GM06990 (cell line): ENCODE results near the gene AGK.
A peak's percentile ranks its signal among the peaks of the same experiment; 100 is the strongest.
"Not testable (repeated sequence)": the region's sequence is repeated elsewhere in the genome, so short reads cannot be mapped to it uniquely, and the experiment has no call there.

Source experiments
- DNase-seq: peaks from one replicate; pipeline ENCODE4 v3.0.0-alpha.2; 2011; ENCODE audit not compliant: insufficient read length; ENCODE audit errors: extremely low read depth
- H3K27me3 ChIP-seq: replicated peaks from 2 replicates; pipeline ENCODE4 v1.6.0; 2011; ENCODE audit warnings: low read length; ENCODE audit not compliant: control insufficient read depth, insufficient read depth
- H3K36me3 ChIP-seq: 2 replicates; pipeline ENCODE4 v1.5.1; 2011; ENCODE audit warnings: low read length; ENCODE audit not compliant: control insufficient read depth, insufficient read depth
- H3K4me3 ChIP-seq: replicated peaks from 2 replicates; pipeline ENCODE4 v1.5.1; 2011; ENCODE audit warnings: low read depth, mild to moderate bottlenecking, control low read depth, low read length
- CTCF ChIP-seq: IDR thresholded peaks from 2 replicates; pipeline ENCODE4 v1.5.1; 2011; ENCODE audit warnings: low read length, control low read depth, mild to moderate bottlenecking, inconsistent platforms; ENCODE audit not compliant: insufficient read depth, poor library complexity, severe bottlenecking

AGK gene

DNA sequence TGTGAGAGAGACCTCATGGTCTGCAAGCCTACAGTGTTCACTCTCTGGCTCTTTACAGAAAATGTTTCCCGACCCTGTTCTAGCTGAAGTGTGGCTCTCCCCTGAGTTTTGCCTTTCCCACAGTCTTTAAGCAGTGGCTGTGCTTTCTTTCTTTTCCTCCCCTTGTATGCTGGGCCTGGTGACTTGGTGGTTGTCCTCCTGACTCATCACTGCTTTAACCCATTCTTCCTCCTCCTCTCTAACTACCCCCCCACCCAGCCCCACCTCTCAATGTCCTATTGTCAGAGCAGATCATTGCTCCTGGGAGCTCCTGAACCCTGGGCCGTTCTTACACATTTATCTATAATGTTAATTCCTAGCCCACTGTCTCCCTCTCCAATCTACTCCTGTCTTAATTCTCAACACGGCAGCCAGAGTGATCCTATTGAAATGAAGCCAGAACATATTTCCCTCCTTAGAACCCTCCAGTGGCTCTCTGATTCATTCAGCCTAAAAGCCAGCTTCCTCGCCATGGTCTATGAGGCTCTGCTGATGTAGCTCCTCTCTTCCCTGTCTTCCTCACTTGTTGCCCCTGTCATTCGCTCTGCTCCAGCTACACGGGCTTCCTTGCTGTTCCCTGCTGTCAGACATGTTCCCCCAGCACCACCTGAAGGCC lies 95.7 kb downstream of the AGK start:
- H3K4me3 ChIP-seq = no peak overlapping the region
- no peak for TF ChIP-seq CTCF
- H3K27me3 ChIP-seq = no peaks in the 10 kb centered on the region
- no peak for DNase-seq
- H3K36me3 ChIP-seq = peaks cover 5% of the 10 kb centered on the region

GRCh38 chr7:141647701-141648100 lies 96.5 kb downstream of the AGK start:
- H3K27me3 ChIP-seq, H3K4me3 ChIP-seq, DNase-seq, H3K36me3 ChIP-seq: not testable (repeated sequence)

DNA sequence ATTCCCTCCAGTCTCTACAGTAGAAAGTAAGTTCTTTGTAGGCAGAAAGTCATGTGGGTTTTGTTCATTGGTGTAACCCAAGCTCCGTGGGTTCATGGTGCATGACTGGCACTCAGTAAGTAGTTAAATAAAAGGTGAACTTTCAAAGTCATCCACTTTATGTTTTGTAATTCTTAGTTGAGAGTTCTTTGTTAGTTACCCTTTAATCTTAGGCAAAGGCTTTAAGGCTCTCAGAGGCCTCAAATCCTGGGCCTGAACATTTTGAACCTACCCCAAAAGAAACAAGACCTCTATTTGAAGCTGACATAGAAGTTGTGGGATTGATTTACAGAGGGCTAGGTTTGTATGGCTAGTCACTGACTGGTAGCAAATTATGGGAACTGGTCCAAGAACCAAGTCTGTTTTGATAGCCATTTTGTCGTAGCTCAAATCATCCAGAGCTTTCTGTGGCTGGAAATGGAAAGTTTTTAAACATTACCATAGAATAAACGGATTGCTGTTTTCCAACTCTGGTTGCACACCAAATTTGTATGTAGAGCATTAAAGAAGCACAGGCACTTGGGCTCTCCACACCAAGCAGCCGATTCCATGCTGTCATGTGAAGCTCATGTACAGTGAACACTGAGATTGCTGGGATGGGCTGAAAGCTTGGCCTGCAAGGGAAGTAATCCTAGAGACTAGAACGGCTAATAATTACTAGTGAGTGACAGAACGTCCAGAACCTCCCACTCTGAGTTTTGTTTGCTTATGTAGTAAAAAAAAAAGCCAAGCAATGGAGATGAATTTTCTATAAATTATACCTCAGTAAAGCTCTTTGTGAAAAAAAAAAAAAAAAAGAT lies 97.3 kb downstream of the AGK start:
- no peak for TF ChIP-seq CTCF
- no peak for DNase-seq
- Histone ChIP-seq H3K36me3 (peaks cover 5% of the 10 kb centered on the region), H3K4me3 (no peak overlapping the region), H3K27me3 (no peaks in the 10 kb centered on the region)

DNA sequence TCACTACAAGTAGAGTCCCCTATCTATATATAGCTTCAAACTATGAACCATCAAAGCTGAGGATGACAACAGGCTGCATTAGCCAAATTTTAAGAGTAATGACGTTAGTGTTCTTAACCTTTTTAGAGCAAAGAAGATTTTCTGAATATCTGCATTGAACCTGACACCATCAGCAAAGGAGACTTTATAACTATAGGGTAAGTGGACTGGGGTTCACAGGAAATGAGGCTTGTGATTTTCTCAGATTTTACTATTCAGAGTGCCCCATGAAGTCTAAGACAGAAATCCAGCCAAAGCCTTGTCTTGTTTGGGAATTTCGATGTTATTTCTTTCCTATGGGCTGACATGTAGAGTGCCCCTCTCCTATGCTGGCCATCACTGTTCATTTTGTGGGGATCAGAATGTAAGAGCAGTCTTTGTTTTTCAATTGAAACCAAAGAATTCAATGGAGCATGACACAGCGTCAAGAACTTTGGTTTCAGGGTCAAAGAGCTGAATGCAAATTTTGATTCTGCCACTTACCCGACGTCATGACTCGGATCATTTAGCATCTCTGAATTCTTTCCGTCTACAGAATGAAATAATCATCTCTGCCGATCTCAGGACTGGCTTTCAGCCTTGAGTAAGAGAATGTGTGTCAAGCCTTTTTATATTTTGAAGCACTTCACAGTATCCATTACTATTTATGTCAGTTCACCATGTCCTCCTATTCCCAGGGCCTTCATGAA lies 98.1 kb downstream of the AGK start:
- TF ChIP-seq CTCF = no peak
- H3K27me3 ChIP-seq = no peaks in the 10 kb centered on the region
- H3K4me3 ChIP-seq = no peak overlapping the region
- peaks cover 5% of the 10 kb centered on the region for H3K36me3 ChIP-seq
- DNase-seq = no peak

- H3K4me3 ChIP-seq = no peak overlapping the region
- peak; percentile 74 for TF ChIP-seq CTCF
- no peaks in the 10 kb centered on the region for H3K27me3 ChIP-seq
- peaks cover 5% of the 10 kb centered on the region for H3K36me3 ChIP-seq
- no peak for DNase-seq
Measured at GRCh38 chr7:141649865-141650634, 98.8 kb downstream of the AGK start.

DNA sequence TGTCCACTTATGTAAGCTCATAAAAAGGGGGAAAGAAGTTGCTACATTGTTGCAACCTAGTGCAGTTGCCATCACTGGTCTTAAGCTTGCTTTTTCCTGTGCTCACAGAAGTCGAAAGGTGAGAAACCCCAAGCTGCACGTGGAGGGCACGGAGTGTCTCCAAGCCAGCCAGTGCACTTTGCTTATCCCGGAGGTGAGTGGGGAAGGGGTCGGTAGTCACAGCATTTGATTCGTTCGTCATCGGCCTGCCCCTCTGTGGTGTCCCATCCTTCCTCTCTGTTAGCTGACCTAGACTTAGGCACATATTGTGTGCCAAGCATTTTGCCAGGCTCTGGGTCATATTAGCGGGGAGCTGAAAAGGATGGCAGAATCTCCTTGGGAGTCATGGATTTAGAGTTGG lies 100.2 kb downstream of the AGK start:
- no peak for DNase-seq
- Histone ChIP-seq H3K4me3 (no peak overlapping the region), H3K27me3 (no peaks in the 10 kb centered on the region), H3K36me3 (peaks cover 3% of the 10 kb centered on the region)
- TF ChIP-seq CTCF = no peak
